Measurements from ENCODE around the gene PAWR. TPM values are rescaled to one million over a fixed set of nuclear protein-coding genes. Genes with fewer than 3 reads are reported as not detected.
A peak's percentile ranks its signal among the peaks of the same experiment; 100 is the strongest.

Gene PAWR
- total RNA-seq, 1 donor from 2014 or later, result 53.5 TPM

DNA sequence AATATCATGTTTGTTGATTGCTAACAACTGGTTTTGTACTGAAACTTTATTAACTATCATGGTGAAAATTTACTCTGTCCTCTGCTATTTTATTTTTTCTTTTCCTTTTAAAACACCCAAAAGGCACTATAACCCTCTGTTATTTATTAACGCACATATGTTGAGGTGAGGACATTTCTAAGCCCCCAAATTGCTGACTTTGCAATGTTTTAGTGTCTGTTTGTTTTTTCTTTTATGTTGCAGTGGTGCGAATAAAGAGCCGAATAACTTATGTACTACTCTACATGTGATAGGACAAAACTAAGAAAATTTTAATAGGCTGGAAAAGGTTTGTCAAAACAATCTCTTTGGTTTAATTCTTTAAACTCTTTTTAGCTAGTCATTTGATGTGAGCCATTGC lies 24.5 kb upstream of the PAWR start:
- Histone ChIP-seq H3K9me3 (no peaks in the 10 kb centered on the region), H3K27ac (no peak overlapping the region), H3K4me1 (no peaks in the 10 kb centered on the region), H3K36me3 (no peaks in the 10 kb centered on the region), H3K27me3 (ENCODE audit: low read depth) (peaks cover 3% of the 10 kb centered on the region), H3K4me3 (no peak overlapping the region)
- intact Hi-C loops (cut with DNase I), result no loop called here
- no peak for ATAC-seq
- TF ChIP-seq, protein P1, sequence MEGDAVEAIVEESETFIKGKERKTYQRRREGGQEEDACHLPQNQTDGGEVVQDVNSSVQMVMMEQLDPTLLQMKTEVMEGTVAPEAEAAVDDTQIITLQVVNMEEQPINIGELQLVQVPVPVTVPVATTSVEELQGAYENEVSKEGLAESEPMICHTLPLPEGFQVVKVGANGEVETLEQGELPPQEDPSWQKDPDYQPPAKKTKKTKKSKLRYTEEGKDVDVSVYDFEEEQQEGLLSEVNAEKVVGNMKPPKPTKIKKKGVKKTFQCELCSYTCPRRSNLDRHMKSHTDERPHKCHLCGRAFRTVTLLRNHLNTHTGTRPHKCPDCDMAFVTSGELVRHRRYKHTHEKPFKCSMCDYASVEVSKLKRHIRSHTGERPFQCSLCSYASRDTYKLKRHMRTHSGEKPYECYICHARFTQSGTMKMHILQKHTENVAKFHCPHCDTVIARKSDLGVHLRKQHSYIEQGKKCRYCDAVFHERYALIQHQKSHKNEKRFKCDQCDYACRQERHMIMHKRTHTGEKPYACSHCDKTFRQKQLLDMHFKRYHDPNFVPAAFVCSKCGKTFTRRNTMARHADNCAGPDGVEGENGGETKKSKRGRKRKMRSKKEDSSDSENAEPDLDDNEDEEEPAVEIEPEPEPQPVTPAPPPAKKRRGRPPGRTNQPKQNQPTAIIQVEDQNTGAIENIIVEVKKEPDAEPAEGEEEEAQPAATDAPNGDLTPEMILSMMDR (IDR thresholded peaks at IDR 0.05), result no peak
- DNase-seq, result no peak

- TF ChIP-seq, protein P1 (IDR thresholded peaks at IDR 0.05), result no peak
- DNase-seq (peak; percentile 45), ATAC-seq (peak; percentile 50 to 57)
These were observed 20.1 kb upstream of the PAWR start for GRCh38 chr12:79710707-79711483.

GRCh38 chr12:79707830-79708229 lies 17.1 kb upstream of the PAWR start:
- no peaks in the 10 kb centered on the region for H3K36me3 ChIP-seq
- no peak overlapping the region for H3K4me3 ChIP-seq
- no peak overlapping the region for H3K27ac ChIP-seq
- H3K27me3 ChIP-seq (ENCODE audit: low read depth), result peaks cover 3% of the 10 kb centered on the region
- ATAC-seq, result no peak
- intact Hi-C loops (cut with DNase I), result no loop called here
- DNase-seq, result no peak
- TF ChIP-seq, protein P1 (IDR thresholded peaks at IDR 0.05), result no peak
- no peaks in the 10 kb centered on the region for H3K4me1 ChIP-seq
- no peaks in the 10 kb centered on the region for H3K9me3 ChIP-seq

More at GRCh38 chr12:79710707-79711483, 20.1 kb upstream of the PAWR start:
- Histone ChIP-seq H3K36me3 (no peaks in the 10 kb centered on the region), H3K27ac (no peak overlapping the region), H3K9me3 (no peaks in the 10 kb centered on the region), H3K4me3 (no peak overlapping the region), H3K4me1 (no peaks in the 10 kb centered on the region), H3K27me3 (ENCODE audit: low read depth) (peaks cover 3% of the 10 kb centered on the region)
- intact Hi-C loops (cut with DNase I), result no loop called here

DNA sequence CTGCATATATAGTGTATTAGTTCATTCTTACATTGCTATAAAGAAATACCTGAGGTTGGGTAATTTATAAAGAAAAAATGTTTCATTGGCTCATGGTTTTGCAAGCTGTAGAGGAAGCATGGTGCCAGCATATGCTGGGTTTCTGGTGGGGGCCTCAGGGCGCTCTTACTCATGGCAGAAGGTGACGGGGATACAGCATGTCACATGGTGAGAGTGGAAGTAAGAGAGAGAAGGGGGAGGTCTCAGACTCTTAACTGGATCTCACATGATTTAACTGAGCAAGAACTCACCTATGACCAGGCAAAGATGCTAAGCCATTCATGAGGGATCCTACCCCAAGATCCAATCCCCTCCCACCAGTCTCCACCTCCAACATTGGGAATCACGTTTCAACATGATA lies 15.9 kb upstream of the PAWR start:
- H3K36me3 ChIP-seq, result no peaks in the 10 kb centered on the region
- no peaks in the 10 kb centered on the region for H3K9me3 ChIP-seq
- TF ChIP-seq, protein P1 (IDR thresholded peaks at IDR 0.05), result no peak
- H3K4me3 ChIP-seq, result no peak overlapping the region
- peaks cover 3% of the 10 kb centered on the region for H3K27me3 ChIP-seq (ENCODE audit: low read depth)
- no peak overlapping the region for H3K27ac ChIP-seq
- no peak for ATAC-seq
- H3K4me1 ChIP-seq, result no peaks in the 10 kb centered on the region
- DNase-seq, result no peak
- intact Hi-C loops (cut with DNase I), result no loop called here

DNA sequence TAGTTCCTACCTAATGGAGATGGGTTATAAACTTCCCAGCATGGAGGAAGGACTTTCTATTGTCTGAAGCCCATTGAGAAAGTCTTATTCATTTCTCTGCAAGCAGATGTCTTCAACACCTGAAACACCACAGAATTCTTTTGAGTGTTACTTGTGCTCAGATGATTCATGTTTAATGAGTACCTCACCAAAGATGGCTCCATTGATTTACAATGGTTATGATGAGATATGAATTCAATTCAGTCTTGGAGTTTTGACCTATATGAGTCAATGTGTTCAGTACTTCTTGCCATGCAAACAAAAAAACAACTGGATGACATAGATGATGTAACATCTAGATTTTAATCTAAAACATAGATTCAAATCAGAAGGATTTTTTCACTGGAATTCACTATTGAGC lies 15.4 kb upstream of the PAWR start:
- DNase-seq, result no peak
- H3K27ac ChIP-seq, result no peak overlapping the region
- no peak overlapping the region for H3K4me3 ChIP-seq
- H3K36me3 ChIP-seq, result no peaks in the 10 kb centered on the region
- peaks cover 3% of the 10 kb centered on the region for H3K27me3 ChIP-seq (ENCODE audit: low read depth)
- H3K9me3 ChIP-seq, result no peaks in the 10 kb centered on the region
- ATAC-seq, result no peak
- intact Hi-C loops (cut with DNase I), result no loop called here
- TF ChIP-seq, protein P1 (IDR thresholded peaks at IDR 0.05), result no peak
- no peaks in the 10 kb centered on the region for H3K4me1 ChIP-seq
